ENCODE measurements around the gene RAPSN.

DNA sequence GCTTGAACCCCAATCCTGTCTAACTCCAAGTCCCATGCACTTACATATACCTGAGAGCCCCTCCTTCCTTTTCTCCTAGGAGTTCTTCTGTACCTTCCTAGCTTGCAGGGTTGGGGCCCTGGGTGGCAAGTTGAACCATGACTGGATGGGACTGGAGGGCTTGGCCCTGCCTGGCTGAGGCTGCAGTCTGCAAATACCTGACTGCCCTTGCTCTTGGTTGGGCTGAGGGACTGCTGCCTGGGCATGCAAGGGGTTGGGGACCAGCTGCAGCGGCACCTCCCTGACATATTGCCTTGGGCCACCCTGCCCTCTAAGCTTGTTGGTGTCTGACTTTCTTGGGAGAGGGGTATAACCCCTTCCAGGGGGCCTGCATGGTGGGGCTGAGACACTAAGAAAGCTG, 50.4 kb downstream of the RAPSN start:
- no peak for TF ChIP-seq EZH2 (IDR thresholded peaks at IDR 0.05; ENCODE audit: borderline replicate concordance, low read depth, low read length, poor library complexity, severe bottlenecking)
- TF ChIP-seq, protein P1, sequence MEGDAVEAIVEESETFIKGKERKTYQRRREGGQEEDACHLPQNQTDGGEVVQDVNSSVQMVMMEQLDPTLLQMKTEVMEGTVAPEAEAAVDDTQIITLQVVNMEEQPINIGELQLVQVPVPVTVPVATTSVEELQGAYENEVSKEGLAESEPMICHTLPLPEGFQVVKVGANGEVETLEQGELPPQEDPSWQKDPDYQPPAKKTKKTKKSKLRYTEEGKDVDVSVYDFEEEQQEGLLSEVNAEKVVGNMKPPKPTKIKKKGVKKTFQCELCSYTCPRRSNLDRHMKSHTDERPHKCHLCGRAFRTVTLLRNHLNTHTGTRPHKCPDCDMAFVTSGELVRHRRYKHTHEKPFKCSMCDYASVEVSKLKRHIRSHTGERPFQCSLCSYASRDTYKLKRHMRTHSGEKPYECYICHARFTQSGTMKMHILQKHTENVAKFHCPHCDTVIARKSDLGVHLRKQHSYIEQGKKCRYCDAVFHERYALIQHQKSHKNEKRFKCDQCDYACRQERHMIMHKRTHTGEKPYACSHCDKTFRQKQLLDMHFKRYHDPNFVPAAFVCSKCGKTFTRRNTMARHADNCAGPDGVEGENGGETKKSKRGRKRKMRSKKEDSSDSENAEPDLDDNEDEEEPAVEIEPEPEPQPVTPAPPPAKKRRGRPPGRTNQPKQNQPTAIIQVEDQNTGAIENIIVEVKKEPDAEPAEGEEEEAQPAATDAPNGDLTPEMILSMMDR (conservative IDR thresholded peaks at IDR 0.05; ENCODE audit: low read depth, low read length) = no peak
